Brain microvascular endothelial cell (primary cell): ENCODE data around the gene TMEM266.

Source experiments
- DNase-seq: peaks from one replicate; pipeline ENCODE4 v3.0.0-alpha.2; 2020
- H3K27ac ChIP-seq: fragments of 250-450 bp; sonication (Bioruptor Pico); 2 replicates; pipeline ENCODE4 v1.5.1; 2020; ENCODE audit warnings: mild to moderate bottlenecking, moderate library complexity
- H3K27me3 ChIP-seq: fragments of 250-450 bp; sonication (Bioruptor Pico); replicated peaks from 2 replicates; pipeline ENCODE4 v1.5.1; 2020; ENCODE audit warnings: mild to moderate bottlenecking
- H3K36me3 ChIP-seq: fragments of 250-450 bp; sonication (Bioruptor Pico); replicated peaks from 2 replicates; pipeline ENCODE4 v1.5.1; 2020; ENCODE audit warnings: mild to moderate bottlenecking
- H3K4me3 ChIP-seq: 2 replicates; pipeline ENCODE4 v1.5.1; 2011; ENCODE audit warnings: low read depth, mild to moderate bottlenecking, control low read depth, low read length, moderate library complexity
- in situ Hi-C: cut with HindIII; loops from 2 replicates; pipeline ENCODE4 v1.10.0; 2017; ENCODE audit warnings: low sequenced_read_pairs, low pct_ligation_motif_present
- TF ChIP-seq, protein P1 (sequence below): IDR thresholded peaks from 2 replicates; pipeline ENCODE4 v1.5.1; 2011; ENCODE audit warnings: low read depth, mild to moderate bottlenecking, moderate library complexity, low read length, control low read depth, inconsistent platforms; ENCODE audit errors: missing control alignments

Gene TMEM266

DNA sequence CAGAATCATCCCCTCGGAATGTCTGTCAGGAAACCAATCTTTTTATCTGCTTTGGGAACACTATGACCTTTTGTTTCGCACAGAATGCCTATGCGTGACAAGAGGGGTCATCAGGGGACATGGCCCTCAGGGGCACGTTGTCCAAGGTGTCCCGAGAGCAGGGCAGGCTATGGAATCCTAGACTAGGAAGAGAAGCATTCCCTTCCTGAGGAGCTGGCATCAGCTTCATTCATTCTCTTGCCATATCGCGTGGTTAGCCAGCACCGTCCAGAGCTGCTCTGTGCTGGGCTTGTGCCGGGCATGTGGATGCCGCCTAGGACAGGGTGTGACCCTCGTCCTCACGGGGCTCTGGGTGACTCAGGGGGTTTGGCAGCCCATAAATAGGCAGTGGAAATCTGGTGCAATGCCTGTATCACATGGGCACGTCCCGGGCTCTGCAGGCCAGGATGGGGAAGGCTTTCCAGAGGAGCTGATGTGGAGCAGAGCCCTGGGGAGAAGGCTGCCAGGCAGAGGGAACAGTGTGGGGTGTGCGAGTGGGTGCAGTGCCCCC is 117.8 kb downstream of the TMEM266 start:
- no peak overlapping the region for H3K4me3 ChIP-seq
- DNase-seq, result peak; percentile 22
- no peak overlapping the region for H3K27ac ChIP-seq
- no peaks in the 10 kb centered on the region for H3K27me3 ChIP-seq
- in situ Hi-C loops, result no loop called here
- H3K36me3 ChIP-seq, result no peaks in the 10 kb centered on the region
- TF ChIP-seq, protein P1, sequence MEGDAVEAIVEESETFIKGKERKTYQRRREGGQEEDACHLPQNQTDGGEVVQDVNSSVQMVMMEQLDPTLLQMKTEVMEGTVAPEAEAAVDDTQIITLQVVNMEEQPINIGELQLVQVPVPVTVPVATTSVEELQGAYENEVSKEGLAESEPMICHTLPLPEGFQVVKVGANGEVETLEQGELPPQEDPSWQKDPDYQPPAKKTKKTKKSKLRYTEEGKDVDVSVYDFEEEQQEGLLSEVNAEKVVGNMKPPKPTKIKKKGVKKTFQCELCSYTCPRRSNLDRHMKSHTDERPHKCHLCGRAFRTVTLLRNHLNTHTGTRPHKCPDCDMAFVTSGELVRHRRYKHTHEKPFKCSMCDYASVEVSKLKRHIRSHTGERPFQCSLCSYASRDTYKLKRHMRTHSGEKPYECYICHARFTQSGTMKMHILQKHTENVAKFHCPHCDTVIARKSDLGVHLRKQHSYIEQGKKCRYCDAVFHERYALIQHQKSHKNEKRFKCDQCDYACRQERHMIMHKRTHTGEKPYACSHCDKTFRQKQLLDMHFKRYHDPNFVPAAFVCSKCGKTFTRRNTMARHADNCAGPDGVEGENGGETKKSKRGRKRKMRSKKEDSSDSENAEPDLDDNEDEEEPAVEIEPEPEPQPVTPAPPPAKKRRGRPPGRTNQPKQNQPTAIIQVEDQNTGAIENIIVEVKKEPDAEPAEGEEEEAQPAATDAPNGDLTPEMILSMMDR, result no peak

DNA sequence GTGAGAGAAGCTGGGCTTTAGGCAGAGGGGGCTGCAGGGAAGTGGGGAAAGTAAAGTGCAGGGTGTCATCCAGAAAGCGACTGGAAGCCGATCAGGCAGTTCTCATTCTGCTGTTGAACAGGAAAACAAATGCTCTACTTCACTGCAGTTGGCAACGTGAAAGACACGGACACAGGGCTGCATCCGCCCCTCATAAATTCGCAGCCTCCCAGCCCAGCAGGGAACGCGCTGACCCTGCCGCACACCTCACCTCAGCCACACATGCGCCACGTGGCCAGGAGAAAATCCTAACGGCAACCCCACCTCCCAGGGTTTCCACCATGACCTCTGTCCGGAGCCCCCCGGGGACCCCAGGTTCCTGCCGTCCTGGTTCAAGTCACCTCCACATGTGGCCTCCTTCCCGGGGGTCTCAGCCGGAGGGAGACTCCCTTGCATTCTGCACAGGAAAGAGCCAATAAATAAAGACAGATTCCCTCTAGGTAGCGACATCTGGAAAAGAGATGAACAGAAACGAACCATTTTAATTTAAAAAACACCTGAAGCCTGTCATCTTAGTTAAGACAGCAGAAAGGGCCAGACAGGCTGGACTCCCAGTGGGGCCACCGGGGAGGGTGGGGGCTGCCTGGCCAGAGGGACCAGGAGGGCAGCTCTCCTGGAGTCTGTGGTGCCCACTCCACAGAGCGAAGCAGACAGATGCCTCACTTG is 118.7 kb downstream of the TMEM266 start:
- TF ChIP-seq, protein P1, result no peak
- Histone ChIP-seq H3K27ac (no peak overlapping the region), H3K4me3 (no peak overlapping the region), H3K36me3 (no peaks in the 10 kb centered on the region), H3K27me3 (no peaks in the 10 kb centered on the region)
- no peak for DNase-seq
- in situ Hi-C loops, result no loop called here

DNA sequence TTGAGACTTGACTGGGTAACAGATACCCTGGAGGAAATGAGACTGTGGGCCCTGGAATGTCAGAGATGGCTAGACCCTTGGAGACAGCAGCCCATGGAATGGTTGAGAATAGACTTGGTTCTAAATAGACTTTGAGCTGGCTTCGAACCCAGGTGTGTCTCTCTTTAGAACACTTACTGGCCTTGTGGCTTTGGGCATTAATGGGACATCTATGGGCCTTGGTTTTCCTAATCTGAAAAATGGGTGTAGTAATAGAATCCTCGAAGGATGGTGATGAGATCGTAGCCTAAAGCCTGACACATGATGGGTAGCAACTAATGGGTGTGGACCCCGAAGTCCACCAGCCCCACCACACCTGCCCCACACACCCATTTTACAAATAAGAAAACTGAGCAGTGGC is 119.2 kb downstream of the TMEM266 start:
- in situ Hi-C loops, result no loop called here
- TF ChIP-seq, protein P1, result no peak
- DNase-seq, result no peak
- Histone ChIP-seq H3K27ac (no peak overlapping the region), H3K27me3 (no peaks in the 10 kb centered on the region), H3K4me3 (no peak overlapping the region), H3K36me3 (no peaks in the 10 kb centered on the region)

DNA sequence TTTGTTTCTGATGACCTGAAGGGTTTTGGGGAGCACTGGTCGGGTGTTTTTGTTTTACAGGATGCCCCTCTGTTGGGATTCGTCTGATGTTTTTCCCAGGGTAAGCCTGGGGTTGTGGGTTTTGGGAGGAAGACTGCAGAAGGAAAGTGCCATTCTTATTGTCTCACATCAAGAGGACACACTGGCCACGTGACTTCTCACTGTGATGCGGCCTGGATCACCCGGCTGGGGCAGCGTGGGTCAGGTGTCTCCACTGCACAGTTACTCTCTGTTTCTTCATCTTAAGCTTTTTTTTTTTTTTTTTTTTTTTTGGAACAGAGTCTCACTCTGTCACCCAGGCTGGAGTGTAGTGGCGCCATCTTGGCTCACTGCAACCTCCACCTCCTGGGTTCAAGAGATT is 120.5 kb downstream of the TMEM266 start:
- H3K27ac ChIP-seq, result no peak overlapping the region
- TF ChIP-seq, protein P1, result no peak
- no peaks in the 10 kb centered on the region for H3K36me3 ChIP-seq
- in situ Hi-C loops, result no loop called here
- H3K27me3 ChIP-seq, result no peaks in the 10 kb centered on the region
- no peak overlapping the region for H3K4me3 ChIP-seq
- no peak for DNase-seq

DNA sequence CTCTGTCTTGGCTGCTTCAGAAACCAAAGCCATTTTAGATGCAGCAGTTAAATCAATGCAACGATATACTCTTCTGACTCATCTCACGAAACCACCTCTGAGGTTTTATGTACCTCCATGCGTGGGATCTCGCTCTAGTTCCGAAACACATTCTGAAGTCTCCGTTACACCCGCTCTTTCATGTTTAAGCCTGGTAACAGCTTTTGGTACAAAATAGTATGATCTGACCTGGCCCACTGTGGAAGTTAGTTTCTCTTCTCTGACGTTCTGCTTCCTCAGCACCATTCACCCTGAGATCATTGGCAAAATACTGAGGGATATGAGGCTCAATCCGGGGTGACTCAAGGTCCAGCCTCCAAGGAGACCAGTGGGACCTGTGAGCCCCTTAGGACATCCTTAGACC is 121.9 kb downstream of the TMEM266 start:
- TF ChIP-seq, protein P1, result no peak
- DNase-seq, result no peak
- Histone ChIP-seq H3K27ac (no peak overlapping the region), H3K27me3 (no peaks in the 10 kb centered on the region), H3K4me3 (no peak overlapping the region), H3K36me3 (no peaks in the 10 kb centered on the region)
- in situ Hi-C loops, result no loop called here
